Right lobe of liver (tissue), 6 donors: ENCODE measurements around the gene CEP72. TPM values are rescaled to one million over a fixed set of nuclear protein-coding genes. Genes with fewer than 3 reads are reported as not detected.

Source experiments
- ATAC-seq, 4 donors: fragments of 200-7000 bp; cut with Tn5 transposase; one replicate each; pipeline ENCODE4 v1.9.1; 2020; ENCODE audit warnings: mild to moderate bottlenecking in 4 of 4, moderate library complexity in 4 of 4
- DNase-seq, 3 donors: peaks; one replicate each; pipeline ENCODE4 v3.0.0-alpha.2; 2020
- H3K27ac ChIP-seq, 3 donors: fragments of 200-600 bp; one replicate each; pipeline ENCODE4 v1.8.0; 2022
- H3K27me3 ChIP-seq, 2 donors: fragments of 200-600 bp; one replicate each; pipeline ENCODE4 v1.8.0; 2022
- H3K36me3 ChIP-seq, 4 donors: fragments of 200-600 bp; sonication (generic) in 1 of 4; one replicate each; pipeline versions ENCODE4 v1.5.1 to v1.8.0; 2017 to 2022; ENCODE audit warnings: control low read depth in 1 of 4
- H3K4me1 ChIP-seq, 4 donors: fragments of 200-600 bp; sonication (generic) in 1 of 4; one replicate each; pipeline versions ENCODE4 v1.5.1 to v1.8.0; 2017 to 2022; ENCODE audit warnings: control low read depth in 1 of 4
- H3K4me3 ChIP-seq, 3 donors: fragments of 200-600 bp; one replicate each; pipeline ENCODE4 v1.8.0; 2022
- H3K9me3 ChIP-seq, 4 donors: fragments of 200-600 bp; sonication (generic) in 1 of 4; one replicate each; pipeline versions ENCODE4 v1.5.1 to v1.8.0; 2017 to 2022; ENCODE audit warnings: control low read depth in 1 of 4
- POLR2A ChIP-seq: fragments of 450-650 bp; IDR thresholded peaks from one replicate; pipeline ENCODE4 v1.6.1; 2017; ENCODE audit warnings: antibody characterized with exemption, mild to moderate bottlenecking
- WGBS: methylation state at CpG from one replicate; pipeline ENCODE4 v1.1.6; 2018; ENCODE audit warnings: low coverage, low lambda C conversion rate; ENCODE audit not compliant: insufficient coverage; ENCODE audit errors: missing lambda C conversion rate; 5-methylcytosine and 5-hydroxymethylcytosine counted together
- intact Hi-C, 2 donors: fragments of 100-400 bp; cut with DNase I; formaldehyde crosslinking; loops; one replicate each; pipeline versions ENCODE4 v1.11.2 to v1.14.1; 2022
- total RNA-seq, 6 experiments: library from RNA; depleted of rRNA in 2 of 6; stranded (reverse); fragments of >200 nt in 2 of 6; fragmentation: NEBNext Ultra II Directional in 3 of 6; extraction: Animal tissue kit (Norgen Biotek cat#: 25700) in 3 of 6; gene quantifications; one replicate each; pipeline versions ENCODE4 v1.1.0 to v1.2.4, GENCODE V29; 2016 to 2023
- TF ChIP-seq, protein P1 (sequence below), 4 donors: fragments of 200-600 bp in 3 of 4; fragments of 450-650 bp in 1 of 4; IDR thresholded peaks; one replicate each; pipeline versions ENCODE4 v1.5.1 to v1.8.0; 2016 to 2022; ENCODE audit warnings: antibody characterized with exemption in 4 of 4, mild to moderate bottlenecking in 2 of 4
- donor health status: DM: no; HTN: yes; CAD: no.
- donor health status: DM: no; HTN: no; CAD: no.
- donor health status: DM: no; HTN: no; CAD: no.
- donor health status: DM: no; HTN: yes; CAD: no.
- donor health status: DM: no; HTN: yes; CAD: no.

Gene CEP72
- total RNA-seq, 6 experiments from 2014 or later, result 3.4 to 6.0 (median 4.2) TPM

DNA sequence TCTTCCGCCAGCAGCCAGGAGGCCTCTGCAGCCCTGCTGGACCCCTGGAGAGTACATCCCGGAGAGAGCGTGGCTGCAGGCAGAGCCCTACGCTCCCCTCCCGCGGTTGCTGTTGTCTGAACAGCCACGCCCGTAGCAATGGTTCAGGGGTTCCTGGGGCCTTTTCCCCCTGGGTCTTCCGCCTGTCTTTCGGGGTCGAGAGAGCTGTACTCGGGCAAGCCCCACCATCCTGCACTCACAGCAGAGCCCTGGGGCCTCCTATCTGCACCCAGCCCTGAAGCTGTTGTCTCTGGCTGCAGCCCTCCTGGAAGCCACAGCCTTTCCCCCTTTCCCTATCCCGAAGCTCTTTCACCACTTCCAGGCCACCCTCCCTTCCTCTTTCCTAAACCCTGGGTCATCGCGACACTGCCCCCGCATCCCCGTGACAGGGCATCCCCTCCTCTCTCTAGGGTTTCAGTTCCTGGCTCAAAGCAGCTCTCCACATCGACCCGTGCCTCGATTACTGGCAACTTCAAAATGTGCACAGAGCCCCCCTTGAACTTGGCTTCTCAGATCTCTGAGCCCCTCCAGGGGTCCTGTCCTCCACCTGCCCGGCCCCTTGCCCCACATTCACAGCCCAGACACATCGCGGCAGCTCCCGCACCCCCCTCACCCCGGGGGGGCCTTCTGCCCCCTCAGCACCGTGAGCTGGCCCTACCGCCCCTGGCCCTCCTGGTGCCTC, 43.9 kb upstream of the CEP72 start:
- H3K36me3 ChIP-seq, result no peaks in the 10 kb centered on the region

DNA sequence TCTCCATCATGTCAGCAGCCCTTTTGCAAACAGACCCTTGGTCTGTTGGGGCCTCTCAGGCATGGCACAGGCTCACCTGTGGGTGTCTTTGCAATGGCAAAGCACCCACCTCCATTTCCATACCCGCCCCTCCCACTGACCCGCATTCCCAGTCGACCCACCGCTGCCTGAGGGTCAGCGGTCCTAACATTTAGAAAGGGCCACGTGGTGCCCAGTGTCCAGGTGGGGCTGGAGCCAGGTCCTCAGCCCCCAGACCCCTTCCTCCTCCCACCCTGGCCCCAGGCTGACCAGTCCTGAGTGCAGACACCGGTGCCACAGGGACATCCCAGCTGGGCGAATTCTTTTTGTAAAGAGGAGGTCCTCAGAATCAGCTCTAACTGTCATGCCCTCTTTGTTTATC, 43.3 kb upstream of the CEP72 start:
- Histone ChIP-seq H3K36me3 (no peaks in the 10 kb centered on the region), H3K9me3 (no peaks in the 10 kb centered on the region), H3K4me1 (no peaks in the 10 kb centered on the region), H3K27ac (no peak overlapping the region), H3K27me3 (no peaks in the 10 kb centered on the region), H3K4me3 (no peak overlapping the region)
- intact Hi-C loops, result no loop called here
- TF ChIP-seq POLR2A, result no peak
- no peak for DNase-seq
- ATAC-seq, result peak in 1 of 4 donors; percentile 12
- 80% methylated on average over 2 of the region's 8 CpGs for WGBS

More for the DNA sequence above, 43.9 kb upstream of the CEP72 start:
- no peak for DNase-seq
- peak in 2 of 4 donors; percentile 18 to 20 for ATAC-seq
- TF ChIP-seq, protein P1, sequence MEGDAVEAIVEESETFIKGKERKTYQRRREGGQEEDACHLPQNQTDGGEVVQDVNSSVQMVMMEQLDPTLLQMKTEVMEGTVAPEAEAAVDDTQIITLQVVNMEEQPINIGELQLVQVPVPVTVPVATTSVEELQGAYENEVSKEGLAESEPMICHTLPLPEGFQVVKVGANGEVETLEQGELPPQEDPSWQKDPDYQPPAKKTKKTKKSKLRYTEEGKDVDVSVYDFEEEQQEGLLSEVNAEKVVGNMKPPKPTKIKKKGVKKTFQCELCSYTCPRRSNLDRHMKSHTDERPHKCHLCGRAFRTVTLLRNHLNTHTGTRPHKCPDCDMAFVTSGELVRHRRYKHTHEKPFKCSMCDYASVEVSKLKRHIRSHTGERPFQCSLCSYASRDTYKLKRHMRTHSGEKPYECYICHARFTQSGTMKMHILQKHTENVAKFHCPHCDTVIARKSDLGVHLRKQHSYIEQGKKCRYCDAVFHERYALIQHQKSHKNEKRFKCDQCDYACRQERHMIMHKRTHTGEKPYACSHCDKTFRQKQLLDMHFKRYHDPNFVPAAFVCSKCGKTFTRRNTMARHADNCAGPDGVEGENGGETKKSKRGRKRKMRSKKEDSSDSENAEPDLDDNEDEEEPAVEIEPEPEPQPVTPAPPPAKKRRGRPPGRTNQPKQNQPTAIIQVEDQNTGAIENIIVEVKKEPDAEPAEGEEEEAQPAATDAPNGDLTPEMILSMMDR (IDR thresholded peaks at IDR 0.05), result no peak
- TF ChIP-seq POLR2A, result no peak
- Histone ChIP-seq H3K27ac (no peak overlapping the region), H3K27me3 (no peaks in the 10 kb centered on the region), H3K4me1 (no peaks in the 10 kb centered on the region), H3K9me3 (no peaks in the 10 kb centered on the region), H3K4me3 (no peak overlapping the region)
- WGBS, result 54% methylated on average over 14 of the region's 27 CpGs
- intact Hi-C loops, result no loop called here

DNA sequence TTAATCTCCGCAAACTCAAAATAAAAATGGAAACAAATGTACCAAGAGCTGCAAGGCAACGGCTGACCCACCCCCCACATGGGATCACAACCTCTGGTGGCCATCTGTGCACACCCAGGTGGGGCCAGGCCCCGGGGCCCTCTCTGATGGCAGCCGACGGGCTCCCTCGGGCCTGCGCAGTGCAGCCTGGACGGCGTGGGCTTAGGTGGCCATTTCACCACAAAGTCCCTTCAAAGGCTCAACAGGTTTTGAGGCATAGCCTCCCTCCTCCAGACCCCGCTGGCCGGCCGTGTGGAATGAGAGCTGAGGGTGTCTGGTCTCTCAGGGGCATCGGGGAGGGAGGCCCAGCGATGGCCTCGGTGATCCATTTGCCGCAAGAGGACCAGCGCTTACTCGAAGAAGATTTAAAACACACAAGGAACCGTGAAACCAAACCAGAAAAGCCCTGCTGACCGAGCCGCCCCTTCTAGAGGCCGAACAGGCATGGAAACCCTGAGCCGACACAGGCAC, 42.7 kb upstream of the CEP72 start:
- Histone ChIP-seq H3K4me3 (no peak overlapping the region), H3K4me1 (no peaks in the 10 kb centered on the region), H3K27me3 (no peaks in the 10 kb centered on the region), H3K36me3 (no peaks in the 10 kb centered on the region), H3K27ac (no peak overlapping the region), H3K9me3 (no peaks in the 10 kb centered on the region)
- DNase-seq (peak in 1 of 3 donors; percentile 17), ATAC-seq (peak in 1 of 4 donors; percentile 11)
- 71% methylated on average over 12 of the region's 23 CpGs for WGBS
- TF ChIP-seq, protein P1 (IDR thresholded peaks at IDR 0.05), result no peak
- TF ChIP-seq POLR2A, result no peak
- intact Hi-C loops, result no loop called here

DNA sequence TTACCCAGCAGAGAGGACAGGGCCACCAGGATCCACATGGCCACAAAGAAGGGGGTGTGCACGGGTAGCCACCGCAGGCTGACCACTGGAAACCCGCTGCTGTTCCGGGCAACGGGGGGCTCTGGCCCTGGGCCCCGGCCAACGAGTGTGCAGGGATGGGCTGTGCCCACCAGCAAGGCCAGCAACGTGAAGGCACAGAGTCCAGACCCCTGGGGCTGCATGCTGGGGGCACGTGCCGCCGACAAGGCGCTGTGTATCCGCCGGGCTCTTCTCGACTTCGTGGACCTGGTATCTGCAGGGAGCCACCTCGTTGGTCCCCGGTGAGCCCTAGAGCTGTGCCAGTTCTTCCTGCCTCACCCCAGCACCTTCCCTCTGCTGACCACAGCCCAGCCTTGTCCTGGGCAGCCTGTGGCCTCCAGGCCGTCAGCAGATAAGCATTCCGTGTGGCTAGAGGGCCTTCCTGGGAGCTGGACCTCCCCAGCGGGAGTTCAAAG, 42.2 kb upstream of the CEP72 start:
- TF ChIP-seq, protein P1 (IDR thresholded peaks at IDR 0.05), result no peak
- no peak for TF ChIP-seq POLR2A
- intact Hi-C loops, result no loop called here
- H3K27me3 ChIP-seq, result no peaks in the 10 kb centered on the region
- no peak overlapping the region for H3K4me3 ChIP-seq
- H3K4me1 ChIP-seq, result no peaks in the 10 kb centered on the region
- no peak overlapping the region for H3K27ac ChIP-seq
- no peaks in the 10 kb centered on the region for H3K9me3 ChIP-seq
- DNase-seq (no peak), ATAC-seq (peak in 1 of 4 donors; percentile 16)
- 0% methylated on average over 2 of the region's 21 CpGs for WGBS
- no peaks in the 10 kb centered on the region for H3K36me3 ChIP-seq

DNA sequence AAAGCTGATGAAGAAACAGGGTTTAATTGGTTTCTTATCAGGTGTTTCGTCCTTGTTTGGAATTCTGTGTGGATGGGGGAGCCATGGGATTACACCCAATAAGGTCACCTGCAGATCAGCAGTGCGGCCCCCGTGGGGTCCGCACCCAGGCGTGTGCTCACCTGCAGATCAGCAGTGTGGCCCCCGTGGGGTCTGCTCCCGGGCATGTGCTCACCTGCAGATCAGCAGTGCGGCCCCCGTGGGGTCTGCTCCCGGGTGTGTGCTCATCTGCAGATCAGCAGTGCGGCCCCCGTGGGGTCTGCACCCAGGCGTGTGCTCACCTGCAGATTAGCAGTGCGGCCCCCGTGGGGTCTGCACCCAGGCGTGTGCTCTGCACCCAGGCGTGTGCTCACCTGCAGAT, 41.7 kb upstream of the CEP72 start:
- Histone ChIP-seq H3K9me3 (no peaks in the 10 kb centered on the region), H3K27me3 (no peaks in the 10 kb centered on the region), H3K36me3 (no peaks in the 10 kb centered on the region), H3K4me1 (no peaks in the 10 kb centered on the region), H3K4me3 (no peak overlapping the region), H3K27ac (no peak overlapping the region)
- no peak for ATAC-seq
- WGBS, result no CpG with 5 or more reads among the region's 17 CpGs
- TF ChIP-seq, protein P1 (IDR thresholded peaks at IDR 0.05), result no peak
- no peak for TF ChIP-seq POLR2A
- intact Hi-C loops, result no loop called here
- DNase-seq, result no peak
